ENCODE results near the gene FAM110A.
"Not testable (repeated sequence)": the region's sequence is repeated elsewhere in the genome, so short reads cannot be mapped to it uniquely, and the experiment has no call there.

FAM110A gene

DNA sequence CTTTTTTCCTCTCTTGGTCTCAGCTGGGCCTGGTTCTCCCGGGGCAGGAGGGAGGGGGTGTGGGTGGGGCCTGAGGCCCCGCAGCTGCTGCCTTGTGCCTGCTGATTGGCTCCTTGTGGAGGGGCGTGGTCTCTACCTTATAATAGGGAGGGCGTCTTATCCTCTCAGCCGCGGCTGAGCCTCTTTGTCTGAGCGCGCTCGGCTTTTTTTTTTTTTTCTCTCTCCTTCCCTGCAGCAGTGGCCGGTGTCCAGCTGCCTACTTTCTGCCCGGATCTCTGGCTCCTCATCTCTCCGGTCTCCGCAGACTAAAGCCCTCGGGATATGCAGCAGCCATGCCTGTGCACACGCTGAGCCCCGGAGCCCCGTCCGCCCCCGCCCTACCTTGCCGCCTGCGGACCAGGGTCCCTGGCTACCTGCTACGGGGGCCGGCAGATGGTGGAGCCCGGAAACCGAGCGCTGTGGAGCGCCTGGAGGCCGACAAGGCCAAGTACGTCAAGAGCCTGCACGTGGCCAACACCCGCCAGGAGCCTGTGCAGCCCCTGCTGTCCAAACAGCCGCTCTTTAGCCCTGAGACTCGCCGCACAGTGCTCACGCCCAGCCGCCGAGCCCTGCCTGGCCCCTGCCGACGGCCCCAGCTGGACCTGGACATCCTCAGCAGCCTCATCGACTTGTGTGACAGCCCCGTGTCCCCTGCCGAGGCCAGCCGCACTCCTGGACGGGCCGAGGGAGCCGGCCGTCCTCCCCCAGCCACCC lies 11.1 kb downstream of the FAM110A start:
- DNase-seq (ENCODE audit: low read depth), result no peak

- no peak for DNase-seq (ENCODE audit: low read depth)
Measured at GRCh38 chr20:845226-845868, 11.8 kb downstream of the FAM110A start.

DNA sequence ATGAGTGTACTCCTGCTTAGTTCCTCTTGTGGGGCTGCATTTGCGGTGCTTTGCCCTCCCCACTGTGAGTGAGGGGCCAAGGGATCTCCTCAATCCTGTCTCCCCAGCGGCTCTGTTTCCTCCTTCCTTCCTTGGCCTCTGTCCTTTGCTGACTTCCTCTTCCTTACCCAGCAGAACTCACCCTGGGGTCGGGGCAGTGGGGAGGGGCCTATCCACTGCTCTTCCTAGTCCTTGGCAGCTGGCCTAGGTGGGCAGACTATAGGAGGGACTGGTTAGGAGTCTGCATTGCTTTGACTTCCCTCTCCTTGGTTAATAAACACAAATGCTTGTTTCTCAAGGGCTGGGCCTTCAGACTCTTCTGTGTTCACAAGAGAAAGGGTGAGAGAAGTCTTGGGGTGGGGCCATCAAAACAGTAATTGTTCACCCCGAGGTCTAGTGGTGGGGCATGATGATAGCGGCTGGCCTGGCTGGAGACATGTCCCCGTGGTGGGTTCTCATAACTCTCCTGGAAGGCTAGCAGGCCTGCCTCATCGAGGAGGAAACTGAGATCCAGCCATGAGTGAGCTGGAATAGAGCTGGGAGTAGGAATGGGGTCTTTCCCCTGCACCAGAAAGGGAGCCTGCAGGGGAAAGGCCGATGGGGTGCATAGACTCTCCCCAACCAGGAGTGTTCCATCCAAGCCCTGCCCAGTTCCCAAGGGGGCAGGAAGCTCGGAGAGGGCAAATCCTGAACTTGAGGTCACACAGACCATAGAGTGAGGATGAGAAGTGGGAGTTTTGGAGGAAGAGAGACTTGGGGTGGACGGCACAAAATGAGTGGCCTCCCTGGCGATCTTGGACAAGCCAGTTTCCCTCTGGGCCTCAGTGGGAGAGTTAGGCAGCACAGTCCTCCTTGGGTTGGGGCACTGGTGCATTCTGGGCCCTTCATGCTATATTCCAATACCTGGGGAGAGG lies 12.7 kb downstream of the FAM110A start:
- no peak for DNase-seq (ENCODE audit: low read depth)

DNA sequence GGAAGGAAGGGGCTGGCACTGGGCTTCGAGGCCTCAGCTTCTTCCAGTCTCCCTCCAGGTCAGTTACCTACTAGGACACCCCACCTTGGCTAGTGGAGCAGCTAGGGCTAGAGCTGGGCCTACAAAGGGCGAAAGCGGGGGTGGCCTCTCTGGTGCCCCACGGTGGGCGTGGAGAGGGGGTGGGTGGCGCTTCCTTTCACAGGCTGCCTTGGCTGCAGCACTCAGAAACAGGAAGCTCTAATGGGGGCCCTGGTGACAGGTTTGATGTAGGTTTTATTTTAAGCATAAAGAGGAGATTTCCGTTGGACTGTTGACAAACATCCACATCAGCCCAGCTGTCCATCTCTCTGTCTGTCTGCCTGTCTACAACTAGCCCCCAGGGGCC lies 13.4 kb downstream of the FAM110A start:
- no peak for DNase-seq (ENCODE audit: low read depth)

DNA sequence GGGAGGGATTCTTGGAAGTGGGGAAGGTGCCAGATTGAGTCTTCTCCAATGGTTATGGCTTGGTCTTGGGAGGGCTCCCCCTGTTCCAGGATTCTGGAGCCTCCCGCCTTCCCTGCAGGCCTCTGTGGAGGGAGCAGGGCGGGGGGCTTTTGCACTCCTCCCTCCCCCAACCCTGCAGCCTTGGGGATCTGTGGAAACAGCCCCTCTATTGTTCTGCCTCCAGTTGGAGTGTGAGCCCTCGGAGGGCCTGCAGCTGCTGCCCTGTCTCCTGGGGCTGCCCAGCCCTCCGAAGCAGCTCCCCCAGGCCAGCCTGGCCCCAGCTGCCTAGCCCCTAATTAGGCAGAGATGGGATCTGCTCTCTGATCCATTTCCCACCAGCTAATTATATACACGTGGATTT lies 14.7 kb downstream of the FAM110A start:
- no peak for DNase-seq (ENCODE audit: low read depth)

- DNase-seq (ENCODE audit: low read depth), result not testable (repeated sequence)
Measured at GRCh38 chr20:848731-849130, 15.2 kb downstream of the FAM110A start.

DNA sequence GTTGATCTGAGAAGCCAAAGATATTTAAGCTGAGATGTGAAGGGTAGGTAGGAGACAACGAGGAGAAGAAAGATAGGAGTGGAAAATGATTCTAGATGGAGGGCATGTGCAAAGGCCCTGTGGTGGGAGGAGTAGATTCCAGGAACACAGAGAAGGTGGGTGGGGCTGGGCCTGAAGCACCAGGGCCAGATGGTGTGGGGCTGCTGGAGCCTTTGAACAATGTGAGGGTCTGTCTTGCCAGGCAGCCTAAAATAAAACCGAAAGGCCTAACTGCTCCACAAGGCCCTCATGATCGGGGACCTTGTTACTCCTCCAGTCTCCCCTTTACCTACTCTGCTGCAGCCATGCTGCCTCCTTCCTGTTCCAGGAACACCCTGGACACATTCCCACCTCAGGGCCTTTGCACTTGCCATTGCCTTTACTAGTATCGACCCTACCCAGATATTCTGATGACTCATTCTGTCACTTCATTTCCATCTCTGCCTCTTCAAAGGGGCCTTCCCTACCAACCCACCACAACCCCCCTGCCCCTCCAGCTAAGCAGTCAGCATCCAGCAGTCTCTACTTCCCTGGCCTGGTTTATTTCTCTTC lies 20.0 kb downstream of the FAM110A start:
- no peak for DNase-seq (ENCODE audit: low read depth)

- no peak for DNase-seq (ENCODE audit: low read depth)
Measured at GRCh38 chr20:854601-855000, 21.1 kb downstream of the FAM110A start.

DNA sequence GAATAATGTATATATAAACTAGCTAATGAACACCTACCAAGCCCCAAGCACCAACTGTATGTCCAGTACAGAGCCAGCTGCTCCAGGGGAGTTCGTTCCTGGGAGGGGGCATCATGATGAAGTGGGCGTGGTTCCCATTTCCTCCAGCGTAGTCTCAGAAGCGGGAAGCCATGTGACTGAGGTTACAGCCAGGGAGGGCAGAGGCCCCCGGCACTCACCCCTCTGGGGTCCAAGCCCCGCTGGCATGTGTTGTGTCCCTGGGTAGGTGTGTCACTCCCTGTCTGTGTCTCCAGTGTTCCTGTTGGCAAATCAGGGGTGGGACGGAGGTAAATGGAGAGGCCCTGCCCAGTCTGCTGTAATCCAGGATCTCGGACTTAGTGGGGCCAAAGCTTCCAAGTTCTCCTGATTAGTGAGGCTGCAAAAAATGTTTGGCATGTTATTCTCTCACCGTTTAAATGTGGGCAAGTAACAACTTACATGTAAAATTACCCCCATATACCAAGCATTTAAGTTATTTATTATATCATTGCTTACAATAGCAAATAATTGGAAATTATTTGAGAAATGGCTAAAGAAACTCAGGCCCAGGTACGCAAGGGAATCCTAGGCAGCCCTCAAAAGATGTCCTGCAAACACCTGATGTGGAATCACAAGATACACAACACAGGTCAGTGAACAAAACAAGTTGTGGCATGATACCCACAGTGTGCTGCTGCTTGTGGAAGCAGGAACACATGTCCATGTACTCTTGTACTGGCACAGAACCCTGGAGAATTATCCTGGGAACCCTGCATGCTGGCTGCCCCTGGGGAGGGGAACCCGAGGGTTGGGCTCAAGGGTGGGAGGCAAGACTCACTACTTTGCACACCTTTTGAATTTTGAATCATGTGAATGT lies 22.2 kb downstream of the FAM110A start:
- DNase-seq (ENCODE audit: low read depth), result no peak

- peak; percentile 96 for DNase-seq (ENCODE audit: low read depth)
Measured at GRCh38 chr20:856361-856775, 22.9 kb downstream of the FAM110A start.

DNA sequence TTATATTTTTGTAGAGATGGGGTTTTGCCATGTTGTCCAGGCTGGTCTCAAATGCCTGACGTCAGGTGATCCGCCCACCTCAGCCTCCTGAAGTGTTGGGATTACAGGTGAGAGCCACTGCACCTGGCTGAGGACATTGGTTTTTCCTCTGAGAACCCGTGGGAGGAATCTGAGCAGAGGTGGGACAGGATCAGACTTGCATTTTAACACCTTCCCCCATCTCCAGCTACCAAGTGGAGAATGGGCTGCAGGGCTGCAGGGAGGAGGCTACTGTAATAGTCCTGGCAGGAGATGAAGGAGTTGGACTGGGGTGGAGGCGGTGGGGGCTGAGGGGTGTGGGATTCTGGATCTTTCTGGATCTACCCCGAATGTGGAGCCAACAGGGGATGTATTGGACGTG lies 24.5 kb downstream of the FAM110A start:
- DNase-seq (ENCODE audit: low read depth), result no peak

- no peak for DNase-seq (ENCODE audit: low read depth)
Measured at GRCh38 chr20:859751-860231, 26.3 kb downstream of the FAM110A start.

- no peak for DNase-seq (ENCODE audit: low read depth)
Measured at GRCh38 chr20:860891-861290, 27.4 kb downstream of the FAM110A start.

DNA sequence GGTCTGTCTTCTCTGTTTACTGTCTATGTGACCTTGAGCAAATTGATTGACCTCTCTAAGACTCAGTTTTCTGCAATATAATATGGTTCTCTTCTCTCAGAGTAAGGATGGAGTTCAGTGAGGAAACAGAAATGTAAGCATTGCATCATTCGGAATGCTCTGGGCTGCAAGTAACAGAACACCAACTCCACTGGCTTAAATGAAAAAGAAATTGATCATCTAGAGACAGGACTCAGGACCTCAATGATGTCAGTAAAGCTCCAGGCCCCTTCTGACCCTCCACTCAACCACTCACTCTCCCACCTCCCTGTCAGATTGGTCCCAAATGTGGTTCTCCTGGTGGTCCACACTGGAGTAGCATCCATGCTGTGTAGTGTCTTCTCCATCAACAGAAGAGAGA lies 31.9 kb downstream of the FAM110A start:
- no peak for DNase-seq (ENCODE audit: low read depth)

GRCh38 chr20:868279-868678 lies 34.8 kb downstream of the FAM110A start:
- no peak for DNase-seq (ENCODE audit: low read depth)

- no peak for DNase-seq (ENCODE audit: low read depth)
Measured at GRCh38 chr20:869606-870005, 36.1 kb downstream of the FAM110A start.

- DNase-seq (ENCODE audit: low read depth), result no peak
Measured at GRCh38 chr20:870758-871157, 37.2 kb downstream of the FAM110A start.

DNA sequence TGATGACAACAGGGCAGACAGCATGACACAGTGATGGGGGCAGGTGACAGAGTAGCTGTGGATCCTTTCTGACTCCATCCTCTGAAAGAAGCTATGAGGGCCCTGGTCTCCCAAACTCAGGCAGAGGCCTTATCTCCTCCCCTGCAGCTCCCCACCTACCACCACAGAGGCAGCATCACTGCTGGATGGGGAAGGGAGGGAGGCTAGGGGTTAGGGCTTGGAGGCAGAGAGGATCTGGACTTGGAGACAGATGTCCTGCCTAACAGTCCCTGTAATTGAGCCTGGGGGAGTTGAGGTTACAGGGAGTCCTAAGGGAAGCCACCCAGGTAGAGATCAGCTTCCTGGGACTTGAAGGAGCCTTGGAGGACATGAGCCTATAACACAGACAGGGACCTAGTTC lies 37.9 kb downstream of the FAM110A start:
- DNase-seq (ENCODE audit: low read depth), result no peak

GRCh38 chr20:871948-872347 lies 38.4 kb downstream of the FAM110A start:
- no peak for DNase-seq (ENCODE audit: low read depth)

- no peak for DNase-seq (ENCODE audit: low read depth)
Measured at GRCh38 chr20:872855-873520, 39.5 kb downstream of the FAM110A start.

Measured in HS-27A (cell line).